GM18511 (cell line): ENCODE data around the gene DIAPH3.

Experiments
- ATAC-seq: cut with Tn5 transposase; IDR thresholded peaks from one replicate; pipeline ENCODE4 v1.9.1; 2021; ENCODE audit warnings: mild to moderate bottlenecking, moderate library complexity; ENCODE audit not compliant: unreplicated experiment

Gene DIAPH3

DNA sequence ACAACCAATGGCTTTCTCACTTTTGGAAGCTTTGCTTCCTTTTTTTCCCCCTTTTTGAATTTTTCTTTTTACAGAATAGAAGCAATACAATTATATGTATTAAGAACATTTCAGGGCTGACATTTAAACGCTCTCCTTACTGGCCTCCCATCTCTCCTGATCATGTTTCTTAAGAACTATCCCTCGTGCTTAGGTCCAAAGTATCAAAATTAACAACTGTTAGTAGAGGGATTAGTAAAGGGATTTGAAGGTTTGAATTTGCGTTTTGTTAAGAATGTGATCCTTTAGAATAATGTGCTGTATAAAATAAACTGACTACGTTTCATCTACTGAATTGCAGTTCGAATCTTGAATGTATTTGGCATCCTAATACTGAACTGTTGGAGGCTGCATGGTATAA is 424.8 kb downstream of the DIAPH3 start:
- no peak for ATAC-seq

DNA sequence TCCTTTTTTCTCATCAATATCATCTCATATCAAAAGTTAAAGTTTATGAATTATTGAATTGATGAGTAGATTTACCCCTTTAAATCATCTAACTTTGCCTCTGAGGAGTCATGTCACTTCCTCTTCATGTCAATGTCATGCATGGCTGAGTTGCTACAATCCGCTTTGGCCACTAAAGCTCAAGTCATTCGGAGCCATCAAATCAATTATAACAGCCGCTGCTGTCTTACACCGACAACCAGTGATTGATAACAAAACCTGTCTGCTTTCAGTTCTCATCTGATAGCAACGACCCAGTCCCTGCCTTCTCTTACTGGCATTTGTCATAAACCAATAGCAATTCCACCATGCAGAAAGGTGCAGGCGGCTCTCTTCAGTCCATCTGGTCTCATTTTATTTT is 429.3 kb downstream of the DIAPH3 start:
- ATAC-seq, result peak; percentile 100

DNA sequence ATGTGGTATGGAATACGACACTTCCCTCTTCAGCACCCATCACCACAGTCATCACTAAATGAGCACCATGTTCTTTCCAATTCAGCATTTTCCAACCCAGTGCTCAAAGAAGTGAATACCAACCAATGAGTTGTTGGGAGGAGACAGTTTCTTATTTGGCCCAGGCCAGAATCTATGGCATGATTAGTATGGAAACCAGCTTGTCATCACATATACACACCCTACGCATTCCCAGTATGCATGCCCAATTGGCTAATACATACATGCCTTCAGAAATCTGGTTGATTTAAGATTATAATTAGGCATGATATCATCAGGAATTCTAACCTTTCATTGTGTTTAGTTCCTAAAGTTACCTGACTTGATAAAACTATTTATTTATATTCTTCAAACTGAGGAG is 430.0 kb downstream of the DIAPH3 start:
- no peak for ATAC-seq

DNA sequence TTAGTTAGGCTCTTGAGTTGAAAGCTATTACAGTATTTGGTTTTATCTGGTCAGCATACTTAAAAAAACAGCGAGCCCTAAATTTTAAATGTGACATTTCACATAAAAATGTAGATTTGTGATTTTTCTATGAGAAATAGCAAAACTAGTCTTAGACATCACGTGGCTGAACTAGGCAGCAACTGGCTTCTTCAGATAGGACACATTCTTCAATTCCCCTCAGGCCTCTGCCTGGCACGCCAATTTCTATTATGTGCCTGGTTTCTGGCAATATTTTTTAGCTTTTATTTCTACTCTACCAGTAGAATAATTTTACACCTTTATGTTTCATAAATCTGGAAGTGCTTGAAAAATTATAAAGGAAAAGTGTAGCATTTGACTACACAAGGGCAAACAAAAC is 433.7 kb downstream of the DIAPH3 start:
- ATAC-seq, result no peak

DNA sequence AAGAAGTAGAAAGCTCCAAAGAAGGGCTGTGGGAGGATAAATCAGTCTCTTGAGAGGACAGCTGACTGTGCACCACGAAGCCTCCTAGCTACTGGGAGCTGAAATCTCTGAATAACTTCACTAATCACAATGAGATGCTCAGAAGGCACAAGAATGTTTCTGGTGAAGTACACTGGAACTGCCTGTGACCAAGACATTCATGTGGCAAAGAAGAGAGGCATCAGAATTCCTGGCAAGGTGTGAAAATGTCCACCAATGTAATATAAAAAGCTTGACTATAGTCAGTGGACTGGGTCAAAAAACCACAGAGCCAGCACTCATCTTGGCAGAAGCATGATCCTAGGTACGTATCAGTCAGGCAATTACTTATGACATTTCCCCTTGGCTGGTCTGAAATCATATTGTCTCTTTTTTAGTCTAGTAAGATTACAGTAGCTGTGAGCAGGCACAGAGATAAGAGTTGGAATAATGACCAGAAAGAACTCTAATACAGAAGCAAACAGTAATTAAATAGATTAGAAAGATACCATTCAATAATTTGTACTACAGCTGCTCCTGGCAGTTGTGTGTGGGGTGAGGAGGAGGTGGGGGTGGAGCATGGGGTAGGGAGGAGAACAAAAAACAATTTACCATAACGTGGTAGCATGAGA is 434.7 kb downstream of the DIAPH3 start:
- no peak for ATAC-seq

DNA sequence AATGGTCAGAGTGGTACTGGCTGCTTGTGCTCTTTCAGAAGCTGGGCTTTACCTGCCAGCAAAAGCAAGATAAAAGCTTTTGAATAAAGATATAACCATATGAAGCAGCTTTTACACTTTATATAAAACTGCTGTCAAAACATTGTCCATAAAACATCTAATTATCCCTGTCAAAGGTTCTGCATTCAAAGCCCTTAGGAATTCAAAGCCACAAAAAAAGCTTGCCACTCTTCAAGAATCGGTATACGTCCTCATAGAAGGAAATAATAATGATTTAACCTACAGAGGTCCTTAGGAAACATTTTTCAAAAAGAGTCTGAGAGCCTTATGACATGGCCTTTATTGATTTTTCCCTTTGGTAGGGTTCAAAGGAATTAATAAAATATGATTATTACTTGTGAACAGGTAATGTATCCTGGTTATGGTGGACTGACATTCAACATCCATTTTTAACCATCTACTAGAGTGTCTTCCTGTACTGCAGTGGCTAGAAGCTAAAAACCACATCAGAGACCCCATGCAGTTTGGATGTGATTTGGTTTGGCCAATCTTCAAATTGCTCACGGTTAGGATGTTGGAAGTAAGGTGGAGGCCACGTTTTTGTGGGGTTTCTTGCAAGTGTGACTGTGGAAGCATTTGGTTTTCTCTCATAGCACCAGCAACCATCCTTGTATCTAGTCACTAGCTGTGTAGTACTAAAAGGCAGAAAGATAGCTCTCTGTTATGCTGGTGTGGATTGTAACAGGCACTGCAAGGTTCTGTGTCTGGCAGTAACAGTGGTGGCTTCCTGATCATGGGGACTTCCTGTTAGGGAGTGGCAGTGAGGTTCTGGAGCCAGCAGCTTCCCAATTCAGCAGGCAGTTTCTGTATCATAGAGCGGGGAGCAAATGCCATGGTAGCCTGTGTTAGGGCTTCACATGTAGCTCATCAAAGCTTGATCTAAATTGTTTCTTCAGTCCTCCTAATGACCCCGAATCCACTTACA is 441.5 kb downstream of the DIAPH3 start:
- no peak for ATAC-seq

DNA sequence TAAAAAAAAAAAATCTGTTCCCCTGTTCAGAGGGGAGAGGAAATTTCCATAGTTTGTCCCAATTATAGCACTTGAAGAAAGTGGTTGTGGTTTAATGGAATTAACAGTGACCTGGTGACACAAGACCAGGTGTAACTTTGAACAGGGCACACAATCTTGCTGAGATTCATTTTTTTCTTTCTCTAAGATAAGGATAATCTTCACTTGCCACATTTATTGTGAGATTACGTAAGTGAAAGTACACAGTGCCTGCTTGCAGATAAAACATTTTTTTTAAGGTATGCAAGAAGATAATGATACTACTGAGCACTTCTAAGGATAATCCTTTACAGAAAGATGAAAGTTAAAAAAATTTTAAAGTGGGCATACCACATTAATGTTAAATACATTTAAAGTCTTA is 448.1 kb downstream of the DIAPH3 start:
- no peak for ATAC-seq

DNA sequence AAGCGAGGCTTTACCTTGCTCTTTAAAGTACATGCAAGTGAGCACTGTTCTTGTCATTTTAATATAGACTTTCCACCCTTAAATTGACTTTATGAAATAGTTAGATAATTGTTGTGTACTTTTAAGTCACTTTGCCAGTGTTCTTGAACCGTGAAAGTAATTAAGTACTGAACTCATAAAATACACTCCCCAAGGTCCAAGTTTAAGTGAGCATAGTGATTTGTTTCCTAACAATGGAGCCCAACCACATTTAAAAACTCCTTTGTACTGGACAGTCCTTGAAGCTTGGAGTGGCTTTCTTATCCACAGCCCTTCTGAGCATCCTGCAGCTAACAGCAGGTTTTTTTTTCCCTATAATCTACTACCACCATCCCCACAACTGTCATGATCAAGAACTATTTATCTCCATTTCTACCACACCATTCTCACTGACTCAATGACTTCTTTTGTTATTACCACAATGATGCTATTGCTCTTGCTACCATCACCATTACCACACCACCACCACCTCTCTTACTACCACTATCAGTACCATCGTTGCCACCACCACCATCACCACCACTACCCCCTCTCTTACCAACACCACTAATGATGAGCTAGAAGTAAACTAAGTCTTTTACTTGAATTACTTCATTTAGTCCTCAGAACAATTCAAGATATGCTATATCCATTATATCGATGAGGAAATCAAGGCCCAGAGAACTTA is 452.6 kb downstream of the DIAPH3 start:
- no peak for ATAC-seq

DNA sequence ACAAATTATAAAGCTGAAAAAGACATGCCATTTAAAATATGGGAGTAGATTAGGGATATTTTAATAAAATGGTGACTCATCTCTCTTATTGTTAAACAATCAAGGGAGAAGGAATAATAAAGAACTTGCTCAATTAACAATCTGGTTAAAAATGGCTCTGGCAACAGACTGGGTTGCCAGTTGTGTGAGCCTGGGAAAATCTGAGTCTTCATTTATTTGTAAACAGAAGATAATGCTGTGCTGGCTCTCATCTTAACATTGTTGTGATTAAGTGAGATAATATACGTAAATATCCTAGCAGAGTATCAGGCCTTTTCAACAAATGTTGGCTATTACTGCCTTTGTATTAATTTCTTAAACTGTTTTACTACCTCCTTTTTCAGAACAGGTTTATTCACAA is 453.3 kb downstream of the DIAPH3 start:
- no peak for ATAC-seq

DNA sequence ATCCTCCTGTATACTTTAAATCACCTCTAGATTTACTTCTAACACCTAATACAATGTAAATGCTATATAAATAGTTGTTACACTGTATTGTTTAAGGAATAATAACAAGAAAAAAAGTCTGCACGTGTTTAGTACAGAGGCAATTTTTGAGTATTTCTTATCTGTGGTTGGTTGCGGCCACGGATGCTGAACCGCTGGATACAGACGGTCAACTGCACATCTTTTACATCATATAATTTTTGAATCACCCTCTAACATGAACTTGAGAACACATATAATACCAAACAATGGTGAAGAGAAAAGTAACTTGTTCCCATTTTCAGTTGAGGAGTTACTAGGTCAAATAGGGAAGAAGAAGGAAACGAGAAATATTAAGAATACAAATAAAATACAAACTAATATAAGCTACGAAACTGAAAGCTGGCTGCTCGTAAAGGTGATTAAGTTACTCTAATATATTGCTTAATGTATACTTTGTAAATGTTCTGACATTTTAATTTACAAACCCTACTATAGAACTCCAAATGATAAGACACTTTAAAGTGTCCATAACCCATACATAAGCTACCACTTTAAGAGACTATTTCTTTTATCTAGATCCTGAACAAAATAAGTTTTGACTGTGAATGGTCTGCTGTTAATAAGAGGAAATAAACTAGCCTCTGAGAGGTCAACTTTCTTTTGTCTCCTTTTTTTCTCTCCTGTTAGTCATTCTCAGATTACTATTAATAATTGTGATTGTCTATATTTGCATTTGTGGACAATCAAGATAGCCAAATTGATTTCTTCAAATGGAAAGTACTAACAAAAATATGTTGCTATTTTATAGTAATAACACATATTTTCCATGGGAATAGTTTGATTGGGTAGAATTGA is 457.4 kb downstream of the DIAPH3 start:
- ATAC-seq, result peak; percentile 56

DNA sequence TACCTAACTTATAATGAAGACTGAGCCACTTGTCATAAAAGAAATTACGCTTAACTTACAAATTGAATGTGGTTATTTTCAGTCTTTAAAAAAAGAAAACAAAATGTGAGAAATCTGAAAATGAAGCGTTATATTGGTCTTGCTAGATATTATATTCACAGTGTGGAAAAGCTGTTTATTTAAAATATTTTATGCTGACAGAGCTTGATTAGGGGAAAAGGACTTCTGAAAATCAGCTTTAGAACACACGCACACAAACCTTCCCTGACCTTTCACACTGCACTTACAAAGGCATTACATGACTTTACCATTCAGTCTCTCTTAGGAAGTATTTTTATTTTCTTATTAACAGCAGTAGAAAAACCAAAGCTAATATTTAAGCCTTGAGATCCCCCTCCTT is 461.5 kb downstream of the DIAPH3 start:
- ATAC-seq, result no peak

DNA sequence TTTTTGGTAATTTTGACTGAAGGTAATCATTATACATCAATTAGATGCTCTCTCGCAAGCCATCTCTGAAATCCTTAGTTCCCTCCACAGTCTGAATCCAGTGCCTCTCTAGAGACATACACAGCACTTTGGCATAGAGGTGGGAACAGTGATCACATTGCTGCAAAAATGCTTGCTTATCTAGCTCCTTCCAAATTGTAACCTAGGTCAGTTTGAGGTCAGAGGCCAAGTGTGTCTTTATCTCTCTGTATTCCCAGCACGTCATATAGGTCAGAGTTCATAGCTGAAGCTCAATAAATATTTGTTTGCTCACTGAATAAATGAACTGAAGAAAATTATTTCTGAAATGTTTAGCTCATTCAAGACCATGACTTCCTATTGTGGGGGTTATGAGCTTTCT is 462.5 kb downstream of the DIAPH3 start:
- no peak for ATAC-seq

DNA sequence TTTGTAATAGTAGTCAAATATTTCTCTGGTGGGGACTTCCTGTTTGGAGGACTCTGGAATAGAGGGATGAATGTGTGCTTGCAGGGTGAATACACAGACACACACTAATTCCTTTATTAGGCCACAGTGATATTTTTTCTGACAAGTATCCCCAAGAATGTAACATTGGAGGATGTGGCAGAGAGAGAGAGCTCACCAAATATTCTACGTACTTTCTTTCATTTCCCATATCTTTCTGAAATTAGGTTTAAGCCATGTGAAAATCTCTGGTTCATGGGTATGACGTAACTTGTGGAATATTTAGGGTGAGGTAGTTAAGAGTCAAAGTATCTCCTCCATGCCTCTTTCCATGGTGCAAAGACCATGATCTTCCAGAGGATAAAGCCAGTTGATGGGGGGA is 463.4 kb downstream of the DIAPH3 start:
- ATAC-seq, result no peak

DNA sequence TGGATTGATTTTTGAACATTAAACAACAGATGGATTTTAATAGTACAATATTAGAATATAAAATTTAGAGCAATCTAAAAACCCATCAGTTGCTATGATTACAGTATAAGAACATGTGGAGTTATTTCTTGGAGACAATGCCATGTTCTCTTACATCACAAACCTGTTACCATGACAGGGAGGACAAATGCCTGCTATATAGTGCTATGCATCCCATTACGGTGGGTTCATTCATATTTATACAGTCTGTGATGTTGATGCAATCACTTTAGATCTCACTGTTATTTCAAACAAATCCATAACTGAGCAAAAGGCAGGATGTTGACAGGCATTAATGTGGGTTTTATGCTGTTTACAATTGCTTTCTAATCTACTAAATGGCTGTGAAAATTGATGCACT is 467.5 kb downstream of the DIAPH3 start:
- no peak for ATAC-seq

DNA sequence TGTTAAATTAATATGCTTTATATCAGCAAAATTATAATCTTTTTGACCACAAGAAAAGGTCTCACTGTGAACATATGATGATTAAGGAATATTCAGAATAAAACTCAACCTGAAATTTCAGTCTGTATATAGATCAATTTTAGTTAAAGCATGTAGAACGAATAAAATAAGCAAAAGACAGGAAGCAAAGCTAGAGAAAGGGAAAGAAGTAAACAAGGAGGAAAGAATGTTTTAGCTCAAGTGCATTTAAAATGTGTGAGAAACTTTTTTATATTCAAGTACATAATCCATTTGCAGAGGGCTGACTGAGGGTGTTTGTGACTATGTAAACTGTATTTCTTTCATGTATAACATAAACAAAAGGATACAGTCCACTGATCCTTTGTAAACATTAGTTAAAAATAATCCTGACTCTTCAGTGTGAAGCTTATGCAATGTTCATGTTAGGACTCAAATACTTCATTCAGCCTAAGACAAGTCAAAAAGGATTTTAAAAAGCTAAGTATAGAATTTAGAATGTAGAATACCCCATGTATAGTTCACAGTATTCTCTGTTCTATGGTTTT is 472.1 kb downstream of the DIAPH3 start:
- no peak for ATAC-seq

DNA sequence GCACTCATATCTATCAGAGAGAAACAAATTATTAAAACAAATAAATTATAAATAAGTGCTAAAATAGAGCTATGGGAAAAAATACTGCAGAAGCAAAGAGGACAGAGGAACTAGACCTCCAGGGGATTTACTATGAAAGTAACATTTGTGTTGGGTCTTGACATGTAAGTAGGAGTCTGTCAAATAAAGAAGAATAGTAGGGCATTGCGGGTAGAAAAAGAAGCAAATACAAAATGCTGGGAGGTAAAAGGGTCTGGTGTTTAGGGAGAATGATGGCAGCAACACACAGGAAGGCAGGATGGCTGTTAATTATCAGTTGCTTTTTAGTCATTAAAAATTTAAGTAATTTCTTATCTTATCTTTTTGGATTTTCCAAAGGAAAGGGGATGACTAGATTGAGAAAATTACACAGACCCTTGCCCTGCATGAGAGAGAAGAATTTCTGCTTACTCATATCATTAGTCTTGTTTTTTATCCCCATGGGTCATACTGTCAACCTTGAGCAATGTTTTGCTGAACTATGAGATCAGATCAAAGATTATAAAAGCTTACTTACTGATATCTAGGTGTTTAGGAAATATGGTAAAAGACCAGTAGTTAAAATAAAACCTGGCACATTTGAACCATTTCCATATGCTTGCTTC is 472.7 kb downstream of the DIAPH3 start:
- ATAC-seq, result peak; percentile 72

DNA sequence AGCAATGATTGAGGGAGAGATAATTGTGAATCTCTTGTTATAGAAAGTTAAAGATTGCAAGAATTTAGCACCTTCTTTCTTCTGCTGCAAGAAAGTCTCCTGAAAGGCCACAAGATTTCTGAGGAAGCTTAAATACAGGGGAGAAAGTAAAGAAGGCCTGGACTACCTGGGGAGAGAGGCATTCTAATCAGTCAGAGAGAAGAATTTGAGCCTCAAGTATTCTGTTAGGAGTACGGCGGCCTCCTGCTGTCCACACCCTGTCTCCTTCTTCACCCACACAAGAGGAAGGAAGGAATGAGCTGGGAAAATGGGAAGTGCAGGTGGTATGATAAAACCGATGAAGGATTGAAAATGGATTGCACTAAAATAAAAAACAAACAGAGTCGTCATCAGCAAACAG is 474.7 kb downstream of the DIAPH3 start:
- no peak for ATAC-seq

DNA sequence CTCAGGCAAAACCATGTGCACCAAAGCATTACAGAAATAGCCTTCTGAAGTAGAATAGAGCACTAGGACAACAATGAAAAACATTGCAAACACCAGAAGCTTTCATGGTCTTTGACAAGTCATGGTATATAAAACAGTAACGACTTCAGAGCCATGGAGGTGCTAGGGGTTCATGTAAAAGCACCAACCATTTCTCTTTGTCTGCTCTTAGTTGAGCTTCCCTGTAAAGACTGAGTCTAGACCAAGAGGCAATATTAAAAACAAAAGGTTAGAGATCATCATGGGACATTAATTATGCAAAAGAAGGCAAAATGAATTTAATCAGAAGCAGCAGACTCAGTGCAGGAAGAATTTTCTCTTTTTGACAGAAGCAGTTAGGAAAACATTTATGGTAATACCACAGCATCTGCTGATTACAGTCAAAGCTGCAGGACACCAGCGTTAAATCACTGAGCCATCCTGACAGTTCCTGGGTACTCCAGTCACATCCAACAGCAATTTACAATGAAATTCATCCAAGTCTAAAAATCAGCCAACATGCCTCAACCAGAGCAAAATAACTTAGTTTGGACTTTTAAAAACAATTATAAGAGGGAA is 476.8 kb downstream of the DIAPH3 start:
- no peak for ATAC-seq

DNA sequence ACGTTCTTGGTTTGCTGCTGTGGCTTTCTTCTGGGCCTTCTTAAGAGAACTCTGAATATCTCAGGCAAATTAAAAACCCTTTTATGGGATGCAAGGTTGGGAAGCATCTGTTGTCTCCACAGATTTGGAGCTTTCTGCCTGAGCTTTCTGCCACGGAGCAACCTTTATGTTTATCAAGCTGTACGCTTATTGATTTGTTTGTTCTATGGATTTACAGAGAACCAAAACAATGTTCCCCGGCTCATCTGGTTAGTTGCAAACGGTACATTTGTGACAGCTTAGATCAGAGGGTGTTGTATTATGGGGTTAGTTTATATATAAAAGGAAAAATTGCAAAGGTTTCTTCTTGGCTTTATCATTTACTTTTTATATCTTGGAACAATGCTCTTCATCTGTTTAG is 479.6 kb downstream of the DIAPH3 start:
- no peak for ATAC-seq
